ENCODE data around the gene C10orf88.

- TF ChIP-seq YY1 (IDR thresholded peaks at IDR 0.05; ENCODE audit: low read depth, low read length) (no peak), CTCF (IDR thresholded peaks at IDR 0.05; ENCODE audit: control extremely low read depth in 1 of 3, insufficient read depth in 1 of 3, low read depth in 1 of 3, low read length in 3 of 3) (no peak), POLR2A (IDR thresholded peaks at IDR 0.05; ENCODE audit: control extremely low read depth in 1 of 2, low read depth in 2 of 2, low read length in 2 of 2) (no peak)
Observed at GRCh38 chr10:122931088-122931906, 22.7 kb downstream of the C10orf88 start.
